Stimulated activated CD4-positive, alpha-beta T cell treated with anti-CD3 and anti-CD28 coated beads, Interleukin-1b, Interleukin-23, amount 100 ng/mL, for 24 hours (primary cell): ENCODE measurements around the gene RFLNA.

Experiments used
- DNase-seq, 4 experiments: peaks; one replicate each; pipeline ENCODE4 v3.0.0-alpha.2; 2020; ENCODE audit warnings: low read depth in 4 of 4, low spot score in 1 of 4

The RFLNA gene

DNA sequence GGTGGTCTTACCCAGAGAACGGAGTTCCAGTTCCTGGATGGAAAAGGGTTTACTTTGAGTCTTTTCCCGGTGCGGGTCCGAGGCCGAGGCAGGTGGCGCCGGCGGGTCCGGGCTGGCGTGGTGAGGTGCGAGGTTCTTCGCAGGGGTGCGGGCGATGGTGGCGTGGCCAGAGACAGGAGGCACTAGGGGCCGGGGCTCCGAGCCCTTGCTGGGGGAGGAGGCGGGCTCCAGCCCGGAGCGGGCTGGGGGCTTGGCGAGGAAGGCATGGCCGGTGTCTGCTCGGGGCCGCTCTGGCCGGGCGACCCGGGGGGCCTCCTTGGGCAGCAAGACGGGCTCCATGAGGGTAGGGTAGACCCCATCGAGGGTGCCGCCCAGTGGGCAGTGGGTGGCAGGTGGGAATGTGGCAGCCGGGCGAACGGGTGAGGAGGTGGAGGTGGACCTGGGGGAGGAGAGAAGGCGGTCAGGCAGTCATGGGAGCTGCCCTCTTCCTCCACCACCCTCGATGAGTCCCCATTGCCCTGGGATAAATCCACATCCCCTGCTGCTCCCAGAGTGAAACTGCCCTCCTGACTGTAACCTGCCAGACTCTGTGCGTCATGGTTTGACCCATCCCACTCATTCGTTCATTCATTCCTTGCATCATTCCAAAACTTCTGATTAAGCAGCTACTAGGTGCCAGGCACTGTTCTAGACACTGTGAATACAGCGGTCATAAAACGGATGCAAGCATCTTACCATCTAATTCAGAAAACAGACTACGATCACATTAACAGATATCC, 42.0 kb downstream of the RFLNA start:
- DNase-seq, result no peak

DNA sequence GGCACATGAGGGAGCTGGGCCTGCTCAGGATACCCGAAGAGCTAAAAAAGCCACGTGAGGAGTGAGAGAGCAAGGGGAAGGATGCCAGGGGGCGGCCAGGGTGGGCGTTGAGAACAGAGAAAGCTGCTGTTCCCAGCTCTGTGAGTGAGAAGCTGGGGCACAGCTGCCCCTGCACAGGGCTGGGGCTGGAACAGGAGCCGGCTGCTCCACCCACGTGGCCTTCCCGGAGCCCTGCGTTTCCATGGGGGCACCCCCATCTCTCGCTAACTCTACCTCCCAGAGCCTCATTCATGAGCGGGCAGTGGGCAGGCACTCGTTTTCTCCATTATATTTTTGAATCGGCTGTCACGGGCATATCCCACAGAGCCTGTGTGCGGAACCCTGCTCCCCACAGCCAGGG, 42.7 kb downstream of the RFLNA start:
- no peak for DNase-seq

DNA sequence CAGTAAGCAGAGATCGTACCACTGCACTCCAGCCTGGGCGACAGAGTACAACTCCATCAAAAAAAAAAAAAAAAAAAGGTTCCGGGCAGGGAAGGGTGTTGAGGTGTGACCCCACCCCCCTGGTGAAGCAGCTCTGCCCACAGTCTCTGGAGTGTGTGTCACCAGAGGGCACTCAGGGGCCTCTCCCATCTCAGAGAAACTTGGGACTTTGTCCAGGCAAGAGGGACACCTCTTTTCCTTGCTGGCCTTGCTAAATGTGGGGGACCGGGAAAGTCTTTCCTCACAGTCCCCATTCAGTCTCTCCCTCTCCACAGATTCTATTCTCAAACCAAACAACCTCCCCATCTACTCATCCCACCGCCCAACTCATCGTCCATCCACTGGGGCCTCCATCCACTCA, 43.6 kb downstream of the RFLNA start:
- no peak for DNase-seq

DNA sequence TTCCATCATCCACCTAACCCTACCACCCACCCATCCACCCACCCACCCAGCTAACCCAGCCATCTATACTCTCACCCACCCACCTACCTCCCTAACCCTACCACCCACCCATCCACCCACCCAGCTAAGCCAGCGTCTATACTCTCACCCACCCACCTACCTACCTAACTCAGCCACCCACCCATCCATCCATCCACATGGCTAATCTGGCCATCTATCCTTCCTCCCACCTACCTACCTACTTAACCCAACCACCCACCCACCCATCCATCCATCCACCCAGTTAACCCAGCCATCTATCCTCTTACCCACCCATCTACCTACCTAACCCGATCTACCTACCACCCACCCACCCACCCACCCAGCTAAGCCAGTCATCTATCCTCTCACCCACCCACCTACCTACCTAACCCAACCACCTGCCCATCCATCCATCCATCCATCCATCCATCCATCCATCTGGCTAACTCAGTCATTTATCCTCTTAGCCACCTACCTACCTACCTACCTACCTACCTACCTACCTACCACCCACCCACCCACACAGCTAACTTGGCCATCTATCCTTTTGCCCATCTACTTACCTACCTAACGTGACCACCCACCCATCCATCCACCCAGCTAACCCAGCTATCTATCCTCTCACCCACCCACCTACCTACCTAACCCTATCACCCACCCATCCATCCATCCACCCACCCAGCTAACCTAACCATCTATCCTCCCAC, 44.1 kb downstream of the RFLNA start:
- DNase-seq, result no peak

DNA sequence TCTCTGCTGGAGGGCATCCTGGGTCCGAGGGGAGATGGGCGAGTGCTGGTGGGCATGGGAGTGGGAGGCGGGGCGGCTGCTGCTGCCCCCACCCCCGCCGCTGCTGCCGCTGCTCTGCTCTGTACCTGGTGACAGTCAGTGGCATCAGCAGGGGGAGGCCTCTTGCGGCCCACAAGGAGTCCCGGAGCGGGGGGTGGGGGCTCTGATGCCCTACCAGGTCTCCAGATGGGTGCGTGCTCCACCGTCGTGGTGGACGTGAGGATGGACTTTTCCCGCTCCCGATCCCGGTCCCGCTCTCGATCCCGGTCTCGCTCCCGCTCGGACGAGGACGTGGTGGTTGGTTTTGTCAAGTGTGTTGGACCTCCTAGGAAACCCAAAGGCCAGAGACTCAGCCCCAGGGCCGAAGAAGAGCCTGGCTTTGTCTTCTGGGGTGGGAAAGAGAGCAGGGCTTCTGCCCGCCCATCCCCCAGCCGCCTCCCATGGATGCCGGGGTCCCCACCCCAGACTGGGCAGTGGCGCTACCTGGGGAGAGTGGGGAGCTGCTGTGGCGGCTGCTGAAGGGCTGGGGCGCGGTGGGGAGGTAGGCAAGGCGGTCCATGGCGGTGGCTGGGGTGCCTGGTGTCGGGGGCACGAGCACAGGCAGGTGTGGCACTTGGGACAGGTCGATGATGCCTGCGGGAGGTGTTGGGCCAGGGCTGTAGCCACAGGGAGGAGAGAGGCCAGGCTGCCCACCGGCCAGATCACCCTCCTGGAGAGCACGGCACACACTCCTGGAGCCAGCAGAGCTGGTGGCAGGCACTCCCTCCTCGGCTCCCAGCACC, 45.4 kb downstream of the RFLNA start:
- no peak for DNase-seq

DNA sequence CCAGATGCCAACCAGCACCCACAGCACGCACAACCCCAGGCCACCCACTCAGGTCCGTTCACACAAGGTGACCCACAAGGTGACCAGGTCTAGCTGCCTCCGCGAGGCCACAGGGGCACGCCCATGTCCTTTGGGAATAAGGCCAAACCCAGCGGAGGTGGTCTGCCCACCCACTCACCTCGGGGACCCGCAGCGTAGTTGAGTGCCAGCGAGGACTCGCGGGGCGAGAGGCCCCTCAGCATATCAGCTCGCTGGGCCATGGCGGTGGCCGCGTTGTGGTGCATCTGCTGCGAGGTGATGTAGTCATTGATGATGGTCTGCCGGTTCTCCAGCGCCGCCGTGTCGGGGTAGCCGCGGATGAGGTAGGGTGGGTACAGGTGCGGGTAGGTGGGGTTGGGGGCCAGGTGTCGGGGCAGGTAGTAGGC, 46.8 kb downstream of the RFLNA start:
- no peak for DNase-seq

DNA sequence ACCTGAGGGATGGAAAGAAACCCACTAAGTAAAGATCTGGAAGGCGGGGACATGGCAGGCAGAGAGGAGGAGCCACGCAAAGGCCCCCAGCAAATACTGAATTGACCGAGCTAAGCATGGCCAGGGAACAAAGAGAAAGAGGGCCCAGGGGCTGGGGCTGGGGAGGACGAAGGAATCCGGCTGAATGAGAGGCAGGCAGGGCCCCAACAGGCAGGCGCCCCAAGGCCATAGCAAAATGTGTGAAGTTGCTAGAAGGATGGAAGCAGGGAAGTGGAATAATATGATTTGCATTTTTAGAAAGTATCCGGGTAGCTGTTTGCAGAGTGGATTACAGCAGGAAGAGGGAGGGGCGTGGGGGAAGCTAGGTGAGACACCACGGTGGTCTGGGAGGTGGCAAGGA, 49.1 kb downstream of the RFLNA start:
- no peak for DNase-seq

DNA sequence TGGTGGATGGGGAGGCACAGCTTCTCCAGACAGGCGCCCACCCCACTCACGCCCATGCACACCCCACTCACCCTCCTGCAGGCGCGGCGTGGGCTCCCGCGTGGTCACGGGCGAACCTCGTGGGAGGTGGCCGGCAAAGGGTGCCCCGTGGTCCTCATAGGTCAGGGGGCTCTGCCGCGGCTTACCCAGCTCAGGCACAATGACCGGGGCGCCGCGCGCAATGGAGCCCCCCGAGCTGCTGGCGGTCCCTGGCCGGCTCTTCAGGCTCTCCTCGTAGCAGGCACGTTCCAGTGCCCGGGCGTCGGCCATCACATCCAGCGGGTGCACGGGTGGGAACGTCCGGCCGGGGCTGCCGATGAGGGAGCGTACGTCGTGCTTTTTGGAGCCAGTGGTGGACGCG, 49.6 kb downstream of the RFLNA start:
- no peak for DNase-seq

DNA sequence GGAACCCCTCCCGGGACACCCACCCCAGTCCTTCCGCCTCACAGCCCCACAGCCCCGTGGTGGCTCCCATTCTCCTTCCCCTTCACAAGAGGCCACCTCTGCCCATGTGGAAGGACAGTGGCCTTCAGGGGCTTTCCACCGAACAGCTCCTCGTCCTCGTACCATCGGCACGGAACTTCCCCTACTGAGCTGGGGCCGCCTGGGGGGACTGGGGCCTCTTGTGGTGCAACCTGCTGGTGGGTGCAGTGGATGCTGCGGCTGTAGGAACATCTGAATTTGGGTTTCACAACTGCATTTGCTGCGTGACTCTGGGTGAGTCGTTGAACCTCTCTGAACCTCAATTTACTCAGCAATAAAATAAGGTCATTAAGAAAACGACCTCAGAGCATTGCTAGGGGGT, 50.9 kb downstream of the RFLNA start:
- no peak for DNase-seq

DNA sequence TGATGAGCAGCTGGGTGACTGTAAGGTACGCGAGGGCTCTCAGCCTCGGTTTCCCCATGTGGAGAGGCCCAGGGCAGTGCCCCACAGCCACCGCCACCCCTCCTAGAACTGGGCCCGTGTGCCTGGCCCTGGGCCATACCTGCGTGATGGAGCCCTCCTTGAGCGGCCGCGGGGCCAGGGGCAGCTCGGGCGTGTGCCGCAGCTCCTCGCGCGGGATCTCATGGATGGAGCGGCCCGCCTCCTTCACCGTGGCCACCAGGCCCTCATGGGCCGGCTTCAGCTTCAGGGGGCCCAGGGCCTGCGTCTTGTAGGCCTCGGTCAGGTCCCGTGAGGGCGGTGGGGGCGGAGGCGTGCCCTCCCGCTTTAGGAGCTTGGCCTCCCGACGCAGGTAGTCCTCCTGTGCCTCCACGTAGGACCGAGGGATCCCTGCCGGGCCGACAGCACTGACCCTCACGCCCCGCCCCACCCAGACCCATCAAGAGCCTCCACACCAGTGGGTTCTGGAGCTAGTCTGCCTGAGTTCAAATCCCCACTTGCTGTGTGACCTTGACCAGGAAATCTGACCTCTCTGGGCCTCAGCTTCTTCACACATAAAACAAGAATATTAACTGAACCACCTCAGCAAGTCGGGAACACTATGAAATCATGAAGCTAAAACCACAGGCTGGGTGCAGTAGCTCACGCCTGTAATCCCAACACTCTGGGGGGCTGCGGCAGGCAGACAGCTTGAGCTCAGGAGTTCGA, 51.7 kb downstream of the RFLNA start:
- DNase-seq, result no peak

DNA sequence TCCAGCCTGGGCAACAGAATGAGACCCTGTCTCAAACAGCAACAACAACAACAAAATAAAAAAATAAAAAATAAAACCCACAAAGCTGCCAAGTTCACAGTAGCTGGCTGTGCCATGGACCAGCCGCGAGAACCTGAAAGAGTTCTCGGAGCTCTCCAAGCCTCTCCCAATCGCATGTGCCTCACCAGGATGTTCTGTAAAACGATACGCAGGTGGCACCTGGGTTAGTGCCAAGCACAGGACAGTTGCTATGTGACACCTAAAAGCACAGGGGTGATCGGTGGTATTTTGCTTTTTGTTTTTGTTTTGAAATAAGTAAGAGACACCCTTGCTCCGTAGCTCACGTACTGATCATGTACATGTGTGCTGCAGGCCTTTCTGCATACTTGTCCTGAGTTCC, 52.4 kb downstream of the RFLNA start:
- no peak for DNase-seq

DNA sequence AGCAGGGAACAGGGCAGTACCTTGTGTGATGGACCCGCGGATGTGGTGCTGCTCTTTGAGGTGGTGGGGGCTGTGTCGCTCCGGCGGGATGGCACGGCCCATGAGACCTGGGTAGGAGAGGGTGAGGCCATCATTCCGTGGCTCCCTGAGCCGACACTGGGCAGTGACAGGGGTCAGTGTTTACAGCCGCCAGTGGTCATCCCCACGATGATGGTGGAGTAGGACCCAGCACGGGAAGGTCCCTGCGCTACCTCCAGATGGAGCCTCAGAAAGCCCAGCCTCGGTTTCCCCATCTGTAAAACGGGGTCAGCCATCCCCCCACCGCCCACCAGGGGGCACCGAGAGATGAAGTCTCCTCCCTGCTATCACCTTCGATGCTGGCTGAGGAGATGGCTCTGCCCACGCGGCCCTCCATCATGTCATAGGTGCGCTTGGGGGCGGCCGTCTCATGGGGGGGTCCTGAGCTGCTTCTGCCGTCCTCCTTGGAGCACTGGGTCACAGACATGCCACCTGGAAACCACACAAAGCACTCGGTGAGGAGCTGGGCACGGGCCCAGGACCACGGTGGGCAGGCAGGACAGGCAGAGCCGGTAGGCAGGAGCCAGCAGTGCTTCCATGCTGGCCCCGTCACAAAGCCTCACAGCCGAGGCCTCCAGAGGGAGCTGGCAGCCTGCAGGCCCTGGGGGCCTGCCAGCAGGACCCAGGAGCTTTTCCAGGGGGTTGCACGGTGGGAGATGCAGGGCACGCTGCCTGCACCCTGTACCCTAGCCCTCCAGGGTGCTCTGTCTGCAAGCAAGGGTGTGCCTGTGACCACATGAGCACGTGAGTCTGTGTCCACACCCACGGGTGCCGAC, 53.1 kb downstream of the RFLNA start:
- peak in 2 of 4 experiments; percentile 10 to 15 for DNase-seq

DNA sequence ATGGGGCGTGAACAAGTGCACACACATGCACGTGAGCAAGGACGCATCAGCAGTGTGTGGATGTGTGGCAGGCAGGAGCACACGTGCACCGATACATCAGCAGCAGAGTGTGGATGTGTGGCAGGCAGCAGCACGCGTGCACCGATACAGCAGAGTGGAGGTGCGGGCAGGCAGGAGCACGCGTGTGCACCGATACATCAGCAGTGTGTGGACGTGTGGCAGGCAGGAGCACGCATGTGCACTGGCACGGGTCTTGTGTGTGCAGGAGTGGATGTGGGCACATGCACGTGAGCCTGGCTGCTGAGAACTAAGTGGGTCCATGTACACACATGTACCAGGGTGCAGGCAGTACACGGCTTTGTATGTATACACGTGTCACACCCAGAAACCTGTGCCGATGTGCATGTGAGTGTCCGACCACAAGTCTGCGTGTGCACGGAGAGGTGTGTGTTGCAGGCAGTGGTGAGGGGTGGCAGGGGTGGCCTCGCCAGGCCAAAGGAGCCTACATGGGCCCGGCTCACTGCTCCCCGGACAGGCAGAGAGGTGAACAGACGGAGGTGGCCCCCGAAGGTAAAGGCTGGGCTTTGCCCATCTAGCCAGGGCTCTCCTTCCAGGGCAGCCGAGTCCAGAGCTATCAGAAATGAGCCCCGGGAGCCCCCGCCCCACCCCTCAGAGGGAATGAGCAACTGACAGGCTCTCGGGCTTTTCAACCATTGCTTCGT, 53.9 kb downstream of the RFLNA start:
- DNase-seq, result no peak

DNA sequence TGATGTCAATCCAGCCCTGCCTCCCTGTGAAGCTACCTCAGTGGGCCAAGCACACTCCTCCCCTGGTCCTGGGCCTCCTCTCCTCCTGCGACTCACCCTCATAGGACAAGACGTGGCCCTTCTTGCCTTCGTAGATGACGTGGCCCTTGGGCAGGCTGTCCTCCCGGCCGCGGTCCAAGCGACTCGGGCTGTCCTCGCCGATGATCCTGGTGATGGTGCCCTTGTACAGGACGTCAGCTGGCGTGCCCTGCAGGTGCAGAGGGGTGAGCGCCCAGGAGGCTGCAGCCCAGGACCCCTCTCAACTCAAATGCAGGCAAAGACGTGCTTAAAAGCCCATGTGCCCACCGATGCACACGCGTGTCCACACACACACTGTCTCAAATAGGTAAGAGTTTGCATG, 55.6 kb downstream of the RFLNA start:
- no peak for DNase-seq

DNA sequence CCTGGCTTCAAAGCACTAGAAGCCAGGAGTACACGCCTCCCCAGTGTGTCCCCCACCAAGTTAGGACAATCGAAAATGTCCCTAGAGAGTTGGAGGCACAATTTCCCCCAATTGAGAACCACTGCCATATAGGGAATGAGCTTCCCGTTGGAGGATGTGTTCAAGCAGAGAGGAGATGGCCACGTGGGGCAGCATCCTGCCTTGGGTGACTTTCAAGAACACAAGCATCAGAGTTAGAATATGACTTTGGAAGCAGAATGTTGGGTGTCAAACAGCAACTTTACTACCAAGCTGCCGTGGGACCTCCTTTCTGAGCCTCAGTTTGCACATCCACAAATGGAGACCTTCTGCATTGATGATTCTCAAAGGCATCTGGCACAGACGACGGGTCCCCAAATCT, 56.5 kb downstream of the RFLNA start:
- no peak for DNase-seq

DNA sequence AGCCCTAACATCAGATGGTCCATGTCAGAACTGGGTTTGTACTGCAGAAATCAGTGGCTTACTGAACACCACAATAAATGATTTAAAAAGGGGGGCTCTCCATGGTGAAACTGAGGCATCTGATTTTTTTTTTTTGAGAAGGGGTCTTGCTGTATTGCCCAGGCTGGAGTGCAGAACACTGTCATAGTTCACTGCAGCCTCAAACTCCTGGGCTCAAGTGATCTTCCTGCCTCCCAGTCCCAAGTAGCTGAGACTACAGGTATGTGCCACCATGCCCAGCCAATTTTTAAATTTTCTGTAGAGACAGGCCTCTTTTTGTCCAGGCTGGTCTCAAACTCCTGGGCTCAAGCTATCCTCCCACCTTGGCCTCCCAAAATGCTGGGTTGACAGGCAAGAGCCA, 57.4 kb downstream of the RFLNA start:
- no peak for DNase-seq

DNA sequence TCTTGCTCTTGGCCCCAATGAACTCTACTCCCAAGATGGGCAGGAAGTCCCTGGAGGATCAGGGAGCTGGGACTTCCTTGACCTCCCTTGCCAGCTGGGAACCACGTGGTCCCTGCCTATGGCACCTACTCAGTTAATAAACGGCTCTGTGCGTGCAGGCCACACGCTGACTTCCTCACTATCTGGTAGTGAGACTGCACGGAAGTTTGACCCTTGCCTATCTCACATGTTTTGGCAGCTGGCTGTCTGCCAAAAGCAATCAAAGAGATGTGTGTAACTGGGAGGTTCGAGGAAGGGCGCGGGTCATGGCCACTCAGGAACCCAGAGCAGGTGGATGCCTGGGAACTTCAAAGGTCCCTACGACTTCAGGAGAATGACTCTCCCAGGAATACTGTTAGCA, 57.9 kb downstream of the RFLNA start:
- no peak for DNase-seq

DNA sequence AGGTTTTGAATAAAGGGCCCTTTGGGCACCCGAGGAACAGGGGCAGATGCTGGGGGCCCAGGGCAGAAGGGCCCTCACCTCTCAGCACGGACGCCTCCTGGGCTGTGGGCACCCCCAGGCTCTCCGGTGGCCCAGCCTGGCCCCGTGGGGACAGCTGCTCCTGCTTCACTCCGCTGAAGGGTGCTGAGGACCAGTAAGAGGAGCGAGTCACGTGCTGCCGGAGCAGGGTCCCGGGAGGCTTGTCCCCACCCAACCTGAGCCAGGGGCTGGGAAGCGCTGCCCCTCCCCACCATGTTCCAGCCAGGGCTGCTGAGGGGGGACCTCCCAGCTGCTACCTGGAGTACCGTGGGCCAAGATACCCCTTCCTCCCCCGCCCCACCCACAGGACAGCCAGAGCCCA, 59.5 kb downstream of the RFLNA start:
- DNase-seq, result no peak

DNA sequence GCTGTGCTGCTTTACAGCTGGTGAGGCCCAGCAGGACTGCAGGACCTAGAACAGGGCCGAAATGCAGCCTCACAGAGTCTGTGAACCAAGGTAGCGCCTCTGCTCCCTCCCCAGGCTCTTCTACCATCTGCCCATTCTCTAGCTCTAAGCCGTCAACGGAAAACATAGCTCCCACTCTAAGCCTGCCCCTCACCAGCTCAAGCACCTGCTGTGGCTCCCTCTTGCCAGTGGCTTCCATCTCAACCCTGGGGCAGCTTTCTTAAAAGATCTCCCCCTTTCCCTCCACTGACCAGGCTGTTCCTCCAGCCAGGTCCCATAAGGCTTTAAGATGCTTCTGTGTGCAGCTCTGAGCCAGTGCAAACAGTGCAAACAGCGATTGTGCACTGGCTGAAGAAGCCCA, 61.3 kb downstream of the RFLNA start:
- no peak for DNase-seq

DNA sequence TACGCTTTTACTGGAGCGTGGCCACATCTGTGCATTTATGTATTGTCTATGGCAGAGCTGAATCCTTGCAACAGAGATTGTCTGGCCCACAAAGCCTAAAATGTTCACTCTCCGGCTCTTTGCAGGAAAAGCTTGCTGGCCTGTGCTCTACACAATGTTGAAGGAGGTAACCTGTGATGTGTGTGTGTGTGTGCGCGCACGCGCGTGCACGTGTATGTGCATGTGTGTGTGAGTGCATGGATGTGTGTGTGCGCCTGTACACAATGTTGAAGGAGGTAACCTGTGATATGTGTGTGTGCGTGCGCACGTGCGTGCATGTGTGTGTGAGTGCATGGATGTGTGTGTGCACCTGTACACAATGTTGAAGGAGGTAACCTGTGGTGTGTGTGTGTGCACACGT, 62.7 kb downstream of the RFLNA start:
- no peak for DNase-seq
